A204.1 (cell line): ENCODE measurements around the gene FOCAD.

Experiments used
- FAIRE-seq: peaks from 2 replicates; lab custom pipeline; 2012; peaks lifted over from hg19 to GRCh38; lab: Jason Lieb, UNC

The FOCAD gene

GRCh38 chr9:21016701-21017491 is 332.8 kb downstream of the FOCAD start:
- FAIRE-seq = no peak

- no peak for FAIRE-seq
Measured at GRCh38 chr9:21018177-21018576, 334.1 kb downstream of the FOCAD start.

DNA sequence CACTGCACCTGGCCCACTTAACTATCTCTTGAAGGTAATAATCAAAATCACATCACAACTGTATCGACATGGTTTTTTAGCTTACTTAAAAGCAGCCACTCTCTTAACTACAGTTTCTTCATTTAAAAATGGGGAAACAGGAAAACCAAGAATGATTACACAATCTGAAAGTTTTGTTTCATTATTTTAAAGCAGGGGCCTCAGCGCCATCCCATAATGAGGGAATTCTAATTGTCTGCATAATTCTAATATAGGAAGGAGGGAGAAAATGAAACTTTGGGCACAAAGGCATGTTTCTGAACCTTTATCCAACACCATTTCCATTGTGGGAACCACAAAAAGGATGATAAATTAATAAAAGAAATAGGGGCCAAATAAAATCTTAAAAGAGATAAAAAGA is 339.8 kb downstream of the FOCAD start:
- no peak for FAIRE-seq

DNA sequence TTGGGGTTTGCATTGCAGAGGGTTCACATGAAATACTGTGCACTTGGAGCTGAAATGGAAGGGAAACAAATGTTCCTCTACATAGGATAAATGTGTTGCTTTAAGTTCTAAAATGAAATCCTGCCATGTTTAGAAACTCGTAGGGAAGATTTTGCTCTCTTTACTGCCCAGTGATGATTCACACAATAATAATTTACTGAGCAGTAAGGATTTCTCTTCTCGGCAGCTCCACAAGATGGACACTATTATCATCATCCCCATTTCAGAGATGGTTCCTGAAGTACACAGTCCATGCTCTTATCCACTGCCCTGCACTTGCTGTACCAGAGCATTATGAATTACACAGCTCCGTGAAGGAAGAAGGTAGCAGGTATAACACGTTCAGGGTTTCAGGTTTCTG is 343.2 kb downstream of the FOCAD start:
- FAIRE-seq = no peak

DNA sequence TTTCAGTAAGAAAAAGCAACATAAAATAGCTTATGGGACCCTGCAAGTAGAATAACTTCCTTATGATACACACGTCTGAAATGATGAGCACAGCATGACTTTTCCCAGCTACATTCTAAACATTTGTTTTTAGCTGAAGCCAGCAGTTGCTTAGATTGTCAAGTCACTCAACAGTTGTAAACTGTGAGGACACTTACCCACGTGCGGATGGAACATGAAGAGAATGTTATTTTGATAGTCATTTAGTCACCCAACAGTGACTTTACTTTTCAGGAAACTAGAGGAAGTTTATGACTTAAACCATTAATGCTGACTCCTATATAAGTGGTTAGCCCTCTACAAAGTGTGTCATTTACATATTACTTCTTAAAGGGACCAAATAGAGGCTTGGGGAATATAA is 344.4 kb downstream of the FOCAD start:
- no peak for FAIRE-seq

DNA sequence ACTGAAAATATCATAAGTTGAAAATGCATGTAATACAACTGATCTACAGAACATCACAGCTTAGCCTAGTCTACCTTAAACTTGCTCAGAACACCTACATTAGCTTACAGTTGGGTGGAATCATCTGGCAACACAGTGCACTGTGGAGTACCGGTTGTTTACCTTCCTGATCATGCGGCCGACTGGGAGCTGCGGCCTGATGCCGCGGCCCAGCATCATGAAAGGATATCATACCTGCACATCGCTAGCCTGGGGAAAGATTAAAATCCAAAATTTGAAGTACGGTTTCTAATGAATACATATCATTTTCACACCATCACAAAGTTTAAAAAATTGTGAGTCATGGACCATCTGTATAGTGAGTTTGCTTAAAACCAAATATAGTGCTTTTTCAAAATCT is 345.6 kb downstream of the FOCAD start:
- FAIRE-seq = no peak

- no peak for FAIRE-seq
Measured at GRCh38 chr9:21030389-21031035, 346.5 kb downstream of the FOCAD start.

GRCh38 chr9:21031091-21031807 is 347.2 kb downstream of the FOCAD start, which contains the start of gene HACD4:
Gene HACD4 (minus strand): TSS chr9:21031640. CDS start chr9:21031590, 50 bp downstream.
- FAIRE-seq = no peak

DNA sequence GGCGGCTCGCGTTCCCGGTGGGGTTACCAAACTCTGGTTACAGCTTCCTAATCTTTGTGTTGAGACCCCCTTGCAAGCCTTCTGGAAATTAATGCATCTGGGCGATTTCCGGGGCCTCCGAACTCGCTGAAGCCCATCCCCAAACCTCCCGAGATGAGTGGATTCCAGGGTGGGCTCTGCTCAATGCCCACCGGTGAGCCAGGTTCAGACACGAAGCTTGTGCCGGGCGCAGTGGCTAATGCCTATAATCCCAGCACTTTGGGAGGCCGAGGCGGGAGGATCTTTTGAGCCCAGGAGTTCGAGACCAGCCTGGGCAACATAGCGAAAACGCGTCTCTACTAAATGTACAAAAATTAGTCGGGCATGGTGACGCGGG is 347.7 kb downstream of the FOCAD start:
- no peak for FAIRE-seq

DNA sequence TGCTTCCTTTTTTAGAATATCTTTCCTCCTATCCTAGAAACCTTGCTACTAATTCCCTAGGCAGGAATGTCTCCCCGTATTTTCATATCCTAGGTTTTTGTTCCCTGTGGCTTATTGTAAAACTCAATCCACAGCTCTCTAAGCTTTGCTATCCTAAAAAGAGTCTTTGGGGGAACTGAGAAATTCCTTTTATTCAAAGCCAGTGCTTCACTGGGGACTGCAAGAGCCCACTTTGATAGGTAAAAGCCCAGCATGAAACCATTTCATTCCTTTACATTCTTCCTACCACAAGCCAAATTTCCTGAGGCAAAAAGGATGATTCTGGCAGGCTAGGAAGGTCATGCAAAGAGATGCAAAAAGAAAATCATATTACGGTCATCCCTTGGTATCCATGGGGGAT is 353.2 kb downstream of the FOCAD start:
- FAIRE-seq = no peak

DNA sequence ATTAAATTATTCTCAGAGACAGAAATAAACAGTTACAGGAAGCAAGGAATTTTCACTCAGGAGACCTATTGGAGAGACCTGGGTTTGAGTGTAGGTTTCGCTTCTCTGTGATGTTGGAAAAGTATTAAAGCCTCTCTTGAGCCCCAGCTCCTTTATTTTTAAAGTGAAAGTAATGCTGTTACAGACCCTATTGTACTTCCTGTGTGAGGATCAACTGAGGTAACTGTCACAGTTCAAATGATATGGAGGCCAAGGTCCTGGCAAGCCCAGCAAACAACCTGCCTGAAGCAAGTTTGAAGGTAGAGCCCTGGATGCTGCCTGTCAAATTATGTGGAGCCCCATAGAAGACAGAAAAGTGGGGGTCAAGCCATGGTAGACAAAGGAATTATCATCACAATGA is 355.2 kb downstream of the FOCAD start:
- FAIRE-seq = no peak

GRCh38 chr9:21042466-21042865 is 358.4 kb downstream of the FOCAD start:
- FAIRE-seq = no peak

GRCh38 chr9:21043841-21044240 is 359.8 kb downstream of the FOCAD start:
- no peak for FAIRE-seq
